WTC11 (cell line): Measurements from ENCODE around the gene DCAF11.

Source experiments
- CBFB ChIP-seq: sonication (generic); formaldehyde crosslinking; IDR thresholded peaks from 2 replicates; pipeline ENCODE4 v1.8.1; 2022; ENCODE audit warnings: mild to moderate bottlenecking, low read depth, missing genetic modification reagents
- FOXP1 ChIP-seq: sonication (generic); formaldehyde crosslinking; IDR thresholded peaks from 2 replicates; pipeline ENCODE4 v1.8.0; 2022; ENCODE audit warnings: missing genetic modification reagents, mild to moderate bottlenecking, moderate library complexity, borderline replicate concordance
- KAT7 ChIP-seq: sonication (generic); formaldehyde crosslinking; IDR thresholded peaks from 2 replicates; pipeline ENCODE4 v1.8.1; 2023; ENCODE audit warnings: missing genetic modification reagents, mild to moderate bottlenecking, borderline replicate concordance
- TF ChIP-seq, protein P1 (sequence below): fragments of 200-600 bp; IDR thresholded peaks from 2 replicates; pipeline ENCODE4 v1.8.0; 2022; ENCODE audit warnings: antibody characterized with exemption
- TF ChIP-seq, protein P2 (sequence below): sonication (generic); formaldehyde crosslinking; IDR thresholded peaks from 2 replicates; pipeline ENCODE4 v1.8.1; 2023; ENCODE audit warnings: mild to moderate bottlenecking, missing genetic modification reagents, moderate library complexity
- TF ChIP-seq, protein P3 (sequence below): sonication (generic); formaldehyde crosslinking; IDR thresholded peaks from 2 replicates; pipeline ENCODE4 v1.8.0; 2022; ENCODE audit warnings: mild to moderate bottlenecking, missing genetic modification reagents

DNA sequence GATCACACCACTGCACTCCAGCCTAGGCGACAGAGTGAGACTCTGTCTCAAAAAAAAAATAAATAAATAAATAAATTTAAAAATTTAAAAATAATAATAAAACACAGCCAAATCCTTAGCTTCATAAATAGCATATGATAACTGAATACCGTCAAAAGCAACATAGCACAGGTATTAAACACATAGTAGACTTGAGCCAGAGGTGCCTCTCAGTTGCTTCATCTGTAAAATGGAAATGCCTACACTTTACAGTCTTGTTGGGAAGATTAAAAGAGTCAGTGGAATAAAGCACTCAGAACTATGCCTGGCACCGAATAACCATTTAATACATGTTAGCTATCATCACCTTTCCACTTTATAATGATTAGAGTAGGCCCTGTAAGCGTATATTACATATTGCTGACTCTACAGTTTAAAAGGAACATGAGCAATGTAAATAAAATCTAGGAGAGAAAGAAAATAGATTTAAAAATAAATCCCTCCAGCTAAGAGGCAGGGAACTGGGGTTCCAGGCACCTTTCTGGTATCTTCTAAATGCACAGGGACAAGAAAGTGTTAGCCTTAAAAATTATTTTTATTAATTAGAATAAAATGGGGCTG lies 7.8 kb upstream of the DCAF11 start:
- TF ChIP-seq, protein P1, sequence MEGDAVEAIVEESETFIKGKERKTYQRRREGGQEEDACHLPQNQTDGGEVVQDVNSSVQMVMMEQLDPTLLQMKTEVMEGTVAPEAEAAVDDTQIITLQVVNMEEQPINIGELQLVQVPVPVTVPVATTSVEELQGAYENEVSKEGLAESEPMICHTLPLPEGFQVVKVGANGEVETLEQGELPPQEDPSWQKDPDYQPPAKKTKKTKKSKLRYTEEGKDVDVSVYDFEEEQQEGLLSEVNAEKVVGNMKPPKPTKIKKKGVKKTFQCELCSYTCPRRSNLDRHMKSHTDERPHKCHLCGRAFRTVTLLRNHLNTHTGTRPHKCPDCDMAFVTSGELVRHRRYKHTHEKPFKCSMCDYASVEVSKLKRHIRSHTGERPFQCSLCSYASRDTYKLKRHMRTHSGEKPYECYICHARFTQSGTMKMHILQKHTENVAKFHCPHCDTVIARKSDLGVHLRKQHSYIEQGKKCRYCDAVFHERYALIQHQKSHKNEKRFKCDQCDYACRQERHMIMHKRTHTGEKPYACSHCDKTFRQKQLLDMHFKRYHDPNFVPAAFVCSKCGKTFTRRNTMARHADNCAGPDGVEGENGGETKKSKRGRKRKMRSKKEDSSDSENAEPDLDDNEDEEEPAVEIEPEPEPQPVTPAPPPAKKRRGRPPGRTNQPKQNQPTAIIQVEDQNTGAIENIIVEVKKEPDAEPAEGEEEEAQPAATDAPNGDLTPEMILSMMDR = no peak
- TF ChIP-seq CBFB (CRISPR knock-in tag) (no peak), FOXP1 (CRISPR knock-in tag) (no peak), KAT7 (CRISPR knock-in tag) (no peak)
- TF ChIP-seq, protein P2, sequence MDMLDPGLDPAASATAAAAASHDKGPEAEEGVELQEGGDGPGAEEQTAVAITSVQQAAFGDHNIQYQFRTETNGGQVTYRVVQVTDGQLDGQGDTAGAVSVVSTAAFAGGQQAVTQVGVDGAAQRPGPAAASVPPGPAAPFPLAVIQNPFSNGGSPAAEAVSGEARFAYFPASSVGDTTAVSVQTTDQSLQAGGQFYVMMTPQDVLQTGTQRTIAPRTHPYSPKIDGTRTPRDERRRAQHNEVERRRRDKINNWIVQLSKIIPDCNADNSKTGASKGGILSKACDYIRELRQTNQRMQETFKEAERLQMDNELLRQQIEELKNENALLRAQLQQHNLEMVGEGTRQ (CRISPR knock-in tag) = no peak
- TF ChIP-seq, protein P3, sequence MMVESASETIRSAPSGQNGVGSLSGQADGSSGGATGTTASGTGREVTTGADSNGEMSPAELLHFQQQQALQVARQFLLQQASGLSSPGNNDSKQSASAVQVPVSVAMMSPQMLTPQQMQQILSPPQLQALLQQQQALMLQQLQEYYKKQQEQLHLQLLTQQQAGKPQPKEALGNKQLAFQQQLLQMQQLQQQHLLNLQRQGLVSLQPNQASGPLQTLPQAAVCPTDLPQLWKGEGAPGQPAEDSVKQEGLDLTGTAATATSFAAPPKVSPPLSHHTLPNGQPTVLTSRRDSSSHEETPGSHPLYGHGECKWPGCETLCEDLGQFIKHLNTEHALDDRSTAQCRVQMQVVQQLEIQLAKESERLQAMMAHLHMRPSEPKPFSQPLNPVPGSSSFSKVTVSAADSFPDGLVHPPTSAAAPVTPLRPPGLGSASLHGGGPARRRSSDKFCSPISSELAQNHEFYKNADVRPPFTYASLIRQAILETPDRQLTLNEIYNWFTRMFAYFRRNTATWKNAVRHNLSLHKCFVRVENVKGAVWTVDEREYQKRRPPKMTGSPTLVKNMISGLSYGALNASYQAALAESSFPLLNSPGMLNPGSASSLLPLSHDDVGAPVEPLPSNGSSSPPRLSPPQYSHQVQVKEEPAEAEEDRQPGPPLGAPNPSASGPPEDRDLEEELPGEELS (CRISPR knock-in tag) = no peak
